PC-3 (cell line): ENCODE data around the gene SH3BP1. TPM values are rescaled to one million over a fixed set of nuclear protein-coding genes. Genes with fewer than 3 reads are reported as not detected.

ENCODE experiments used
- ATAC-seq: fragments of 200-7000 bp; cut with Tn5 transposase; 2 replicates; pipeline ENCODE4 v1.9.1; 2020; ENCODE audit warnings: mild to moderate bottlenecking, moderate library complexity
- BruUV-seq: library from RNA; stranded (reverse); fragments of 400-500 nt; replicated peaks from 2 replicates; lab custom pipeline; 2021; lab: Mats Ljungman, UMichigan
- CTCF ChIA-PET: fragments of 300-600 bp; sonication (Branson Sonifier 250); formaldehyde crosslinking; loops from one replicate; lab custom pipeline; 2022; ENCODE audit warnings: antibody characterized with exemption; lab: Charles Lee
- POLR2A ChIA-PET: fragments of 300-600 bp; sonication (Branson Sonifier 250); formaldehyde crosslinking; loops from one replicate; lab custom pipeline; 2022; ENCODE audit warnings: antibody characterized with exemption; ENCODE audit not compliant: unreplicated experiment; lab: Charles Lee
- DNase-seq: peaks from one replicate; pipeline ENCODE4 v3.0.0-alpha.2; 2015
- H2AFZ ChIP-seq: fragments of 300-600 bp; sonication (generic); 2 replicates; pipeline ENCODE4 v1.6.0; 2016; ENCODE audit warnings: antibody characterized with exemption, low read length
- H3F3A ChIP-seq: fragments of 300-600 bp; sonication (generic); one replicate; pipeline ENCODE4 v1.6.0; 2017; ENCODE audit warnings: antibody characterized with exemption, low read length, control low read depth, mild to moderate bottlenecking; ENCODE audit not compliant: unreplicated experiment
- H3K27ac ChIP-seq: fragments of 300-600 bp; sonication (generic); 2 replicates; pipeline ENCODE4 v1.5.1; 2016; ENCODE audit warnings: mild to moderate bottlenecking, low read length
- H3K27me3 ChIP-seq: fragments of 300-600 bp; sonication (generic); 2 replicates; pipeline ENCODE4 v1.6.1; 2016; ENCODE audit warnings: low read length, mixed read lengths
- H3K36me3 ChIP-seq: fragments of 300-600 bp; sonication (generic); 2 replicates; pipeline ENCODE4 v1.6.1; 2016; ENCODE audit warnings: low read depth, mixed run types, low read length, mixed read lengths
- H3K4me1 ChIP-seq: fragments of 300-600 bp; sonication (generic); 2 replicates; pipeline ENCODE4 v1.5.1; 2016; ENCODE audit warnings: low read length; ENCODE audit not compliant: insufficient read depth
- H3K4me2 ChIP-seq: fragments of 300-600 bp; sonication (generic); 2 replicates; pipeline ENCODE4 v1.6.0; 2016; ENCODE audit warnings: low read length
- H3K4me3 ChIP-seq: fragments of 300-600 bp; sonication (generic); 2 replicates; pipeline ENCODE4 v1.5.1; 2016; ENCODE audit warnings: mild to moderate bottlenecking, low read length, mixed read lengths
- H3K79me2 ChIP-seq: fragments of 300-600 bp; sonication (generic); 2 replicates; pipeline ENCODE4 v1.6.1; 2017; ENCODE audit warnings: low read length, mixed read lengths
- H3K9ac ChIP-seq: fragments of 300-600 bp; sonication (generic); 2 replicates; pipeline ENCODE4 v1.6.0; 2016; ENCODE audit warnings: mild to moderate bottlenecking, low read length
- H3K9me2 ChIP-seq: fragments of 300-600 bp; sonication (generic); replicated peaks from 2 replicates; pipeline ENCODE4 v1.6.1; 2016; ENCODE audit warnings: mixed run types, low read length, mixed read lengths
- H3K9me3 ChIP-seq: fragments of 300-600 bp; sonication (generic); 2 replicates; pipeline ENCODE4 v1.6.1; 2016; ENCODE audit warnings: low read length, mixed read lengths
- H4K20me1 ChIP-seq: fragments of 300-600 bp; sonication (generic); 2 replicates; pipeline ENCODE4 v1.6.1; 2016; ENCODE audit warnings: low read length, mixed read lengths
- CTCF ChIP-seq: fragments of 300-600 bp; sonication (generic); conservative IDR thresholded peaks from 2 replicates; pipeline ENCODE4 v1.5.1; 2017; ENCODE audit warnings: antibody characterized with exemption, low read depth, mild to moderate bottlenecking, low read length
- EZH2 ChIP-seq: fragments of 300-600 bp; sonication (generic); IDR thresholded peaks from one replicate; pipeline ENCODE4 v1.6.1; 2017; ENCODE audit warnings: antibody characterized with exemption, mild to moderate bottlenecking, low read length; ENCODE audit not compliant: unreplicated experiment
- EZH2phosphoT487 ChIP-seq: fragments of 300-600 bp; sonication (generic); IDR thresholded peaks from 2 replicates; pipeline ENCODE4 v1.6.1; 2018; ENCODE audit warnings: mild to moderate bottlenecking, antibody characterized with exemption, low read length, borderline replicate concordance
- intact Hi-C: fragments of 100-400 bp; cut with micrococcal nuclease; formaldehyde crosslinking; loops from 2 replicates; pipeline ENCODE4 v1.9.0; 2023
- total RNA-seq: library from RNA; depleted of rRNA; stranded (reverse); fragments of >200 nt; gene quantifications from 2 replicates; pipeline ENCODE4 v1.2.3, GENCODE V29; 2014

SH3BP1 gene
- total RNA-seq, 1 experiment from 2014 or later: 18.0 TPM

- no peak for DNase-seq
- POLR2A ChIA-PET: interaction anchor here (0.7 kb wide), 1 partner anchor 59 kb away, joined by 4 read pairs; no protein-coding TSS in a partner anchor
- BruUV-seq: no TSS peak
- H3K4me1 ChIP-seq: no peaks in the 10 kb centered on the region
- no peak overlapping the region for H3K9ac ChIP-seq
- no peak overlapping the region for H3K4me2 ChIP-seq
- no peak overlapping the region for H3K4me3 ChIP-seq
- no peaks in the 10 kb centered on the region for H3K9me3 ChIP-seq
- no peak for ATAC-seq
- H3K79me2 ChIP-seq: no peaks in the 10 kb centered on the region
- intact Hi-C loops: no loop called here
- no peaks in the 10 kb centered on the region for H3K9me2 ChIP-seq
- H3K27me3 ChIP-seq: no peaks in the 10 kb centered on the region
- TF ChIP-seq EZH2: no peak
- H4K20me1 ChIP-seq: no peaks in the 10 kb centered on the region
- no peaks in the 10 kb centered on the region for H3F3A ChIP-seq
- H3K27ac ChIP-seq: no peak overlapping the region
- no peak overlapping the region for H2AFZ ChIP-seq
- no peaks in the 10 kb centered on the region for H3K36me3 ChIP-seq
- CTCF ChIA-PET: interaction anchor here (0.6 kb wide), 1 partner anchor 173 kb away, joined by 7 read pairs; no protein-coding TSS in a partner anchor
Observed at GRCh38 chr22:37618674-37619073, 20.8 kb upstream of the SH3BP1 start.

GRCh38 chr22:37619991-37620390 lies 19.5 kb upstream of the SH3BP1 start:
- no peak overlapping the region for H3K4me3 ChIP-seq
- BruUV-seq: no TSS peak
- H3F3A ChIP-seq: no peaks in the 10 kb centered on the region
- H3K9me3 ChIP-seq: no peaks in the 10 kb centered on the region
- no peak overlapping the region for H3K27ac ChIP-seq
- no peaks in the 10 kb centered on the region for H3K27me3 ChIP-seq
- H3K4me1 ChIP-seq: no peaks in the 10 kb centered on the region
- ChIA-PET CTCF (no interaction called here), POLR2A (no interaction called here)
- no peaks in the 10 kb centered on the region for H3K9me2 ChIP-seq
- H3K36me3 ChIP-seq: no peaks in the 10 kb centered on the region
- DNase-seq (no peak), ATAC-seq (no peak)
- H2AFZ ChIP-seq: no peak overlapping the region
- no peak overlapping the region for H3K9ac ChIP-seq
- TF ChIP-seq EZH2 (no peak), EZH2phosphoT487 (no peak), CTCF (no peak)
- no peaks in the 10 kb centered on the region for H4K20me1 ChIP-seq
- intact Hi-C loops: no loop called here
- no peaks in the 10 kb centered on the region for H3K79me2 ChIP-seq
- no peak overlapping the region for H3K4me2 ChIP-seq

- intact Hi-C loops: no loop called here
- CTCF ChIA-PET: interaction anchor here (0.6 kb wide), 1 partner anchor 10 kb away, joined by 5 read pairs; no protein-coding TSS in a partner anchor
- Histone ChIP-seq H3K4me2 (no peak overlapping the region), H3K36me3 (no peaks in the 10 kb centered on the region), H3K9me2 (no peaks in the 10 kb centered on the region), H3K9me3 (no peaks in the 10 kb centered on the region), H2AFZ (no peak overlapping the region), H3K4me1 (no peaks in the 10 kb centered on the region), H3K27ac (no peak overlapping the region), H3K9ac (no peak overlapping the region), H4K20me1 (no peaks in the 10 kb centered on the region), H3K4me3 (no peak overlapping the region), H3K27me3 (no peaks in the 10 kb centered on the region), H3F3A (no peaks in the 10 kb centered on the region), H3K79me2 (no peaks in the 10 kb centered on the region)
- DNase-seq (no peak), ATAC-seq (no peak)
- BruUV-seq: no TSS peak
- TF ChIP-seq EZH2 (no peak), EZH2phosphoT487 (no peak), CTCF (no peak)
- POLR2A ChIA-PET: no interaction called here
Observed at GRCh38 chr22:37621352-37621860, 18.1 kb upstream of the SH3BP1 start.
